H9 (cell line): ENCODE measurements around the gene CCDC33. TPM values are rescaled to one million over a fixed set of nuclear protein-coding genes. Genes with fewer than 3 reads are reported as not detected.

Experiments used
- DNase-seq: peaks from one replicate; pipeline ENCODE4 v3.0.0-alpha.2; 2017
- H2AFZ ChIP-seq: one replicate; pipeline ENCODE4 v1.6.1; 2013; ENCODE audit warnings: mild to moderate bottlenecking, low read length, control low read depth, moderate library complexity
- H2AK5ac ChIP-seq: 2 replicates; pipeline ENCODE4 v1.6.1; 2013; ENCODE audit warnings: low read length, control low read depth, mixed read lengths; ENCODE audit not compliant: insufficient read length
- H2BK120ac ChIP-seq: one replicate; pipeline ENCODE4 v1.6.1; 2013; ENCODE audit warnings: low read depth, mild to moderate bottlenecking, low read length, control low read depth, inconsistent platforms; ENCODE audit not compliant: poor library complexity, severe bottlenecking
- H2BK12ac ChIP-seq: 2 replicates; pipeline ENCODE4 v1.6.1; 2013; ENCODE audit warnings: low read length, control low read depth, mixed read lengths, low read depth; ENCODE audit not compliant: insufficient read length
- H2BK15ac ChIP-seq: 2 replicates; pipeline ENCODE4 v1.6.1; 2013; ENCODE audit warnings: low read depth, low read length, control low read depth
- H2BK20ac ChIP-seq: one replicate; pipeline ENCODE4 v1.6.1; 2013; ENCODE audit warnings: low read depth, mild to moderate bottlenecking, low read length, control low read depth, inconsistent platforms; ENCODE audit not compliant: poor library complexity, severe bottlenecking
- H2BK5ac ChIP-seq: 2 replicates; pipeline ENCODE4 v1.6.1; 2013; ENCODE audit warnings: low read length, control low read depth, mixed read lengths; ENCODE audit not compliant: insufficient read length
- H3K14ac ChIP-seq: 2 replicates; pipeline ENCODE4 v1.6.1; 2013; ENCODE audit warnings: low read length, control low read depth; ENCODE audit not compliant: insufficient read depth
- H3K18ac ChIP-seq: 2 replicates; pipeline ENCODE4 v1.6.1; 2013; ENCODE audit warnings: low read depth, mild to moderate bottlenecking, mixed read lengths, low read length, control low read depth; ENCODE audit not compliant: insufficient read length
- H3K23ac ChIP-seq: 2 replicates; pipeline ENCODE4 v1.6.1; 2013; ENCODE audit warnings: low read length, control low read depth, mixed read lengths, low read depth; ENCODE audit not compliant: insufficient read length
- H3K23me2 ChIP-seq: 2 replicates; pipeline ENCODE4 v1.6.1; 2013; ENCODE audit warnings: low read depth, mild to moderate bottlenecking, mixed read lengths, low read length, control low read depth; ENCODE audit not compliant: insufficient read length, poor library complexity, severe bottlenecking
- H3K27ac ChIP-seq: 2 replicates; pipeline ENCODE4 v1.5.1; 2013; ENCODE audit warnings: low read length, control low read depth, mixed read lengths, low read depth; ENCODE audit not compliant: insufficient read length
- H3K27me3 ChIP-seq: 2 replicates; pipeline ENCODE4 v1.6.1; 2013; ENCODE audit warnings: low read length, control low read depth, inconsistent platforms; ENCODE audit not compliant: insufficient read depth
- H3K4ac ChIP-seq: 2 replicates; pipeline ENCODE4 v1.6.1; 2013; ENCODE audit warnings: low read depth, mild to moderate bottlenecking, control low read depth, inconsistent platforms, low read length, moderate library complexity
- H3K4me1 ChIP-seq: 2 replicates; pipeline ENCODE4 v1.6.1; 2013; ENCODE audit warnings: low read length, control low read depth, inconsistent platforms; ENCODE audit not compliant: insufficient read depth
- H3K4me2 ChIP-seq: 2 replicates; pipeline ENCODE4 v1.6.1; 2013; ENCODE audit warnings: low read length, control low read depth, mixed read lengths; ENCODE audit not compliant: insufficient read length, insufficient read depth
- H3K56ac ChIP-seq: 2 replicates; pipeline ENCODE4 v1.6.1; 2013; ENCODE audit warnings: low read depth, mild to moderate bottlenecking, mixed read lengths, low read length, control low read depth; ENCODE audit not compliant: insufficient read length
- H3K79me1 ChIP-seq: 2 replicates; pipeline ENCODE4 v1.6.1; 2013; ENCODE audit warnings: low read depth, mild to moderate bottlenecking, moderate library complexity, low read length, control low read depth, inconsistent platforms; ENCODE audit not compliant: insufficient read depth, poor library complexity, severe bottlenecking
- H3K79me2 ChIP-seq: 2 replicates; pipeline ENCODE4 v1.6.1; 2013; ENCODE audit warnings: low read length, control low read depth, inconsistent platforms; ENCODE audit not compliant: insufficient read depth
- H3K9ac ChIP-seq: 2 replicates; pipeline ENCODE4 v1.6.1; 2013; ENCODE audit warnings: low read length, control low read depth, mixed read lengths; ENCODE audit not compliant: insufficient read length; ENCODE audit errors: extremely low read depth
- H3K9me3 ChIP-seq: one replicate; pipeline ENCODE4 v1.6.1; 2013; ENCODE audit warnings: low read depth, low read length, inconsistent platforms; ENCODE audit not compliant: control insufficient read depth
- H3T11ph ChIP-seq: one replicate; pipeline ENCODE4 v1.6.1; 2013; ENCODE audit warnings: mild to moderate bottlenecking, low read length, control low read depth, inconsistent platforms
- H4K20me1 ChIP-seq: one replicate; pipeline ENCODE4 v1.6.1; 2013; ENCODE audit not compliant: control insufficient read depth, insufficient read length, insufficient read depth
- H4K5ac ChIP-seq: 2 replicates; pipeline ENCODE4 v1.6.1; 2013; ENCODE audit warnings: low read depth, mild to moderate bottlenecking, mixed read lengths, low read length, control low read depth; ENCODE audit not compliant: insufficient read length
- H4K8ac ChIP-seq: replicated peaks from 2 replicates; pipeline ENCODE4 v1.6.1; 2013; ENCODE audit warnings: low read length, control low read depth, mixed read lengths, low read depth; ENCODE audit not compliant: insufficient read length
- H4K91ac ChIP-seq: 2 replicates; pipeline ENCODE4 v1.6.1; 2013; ENCODE audit warnings: low read depth, mild to moderate bottlenecking, moderate library complexity, mixed read lengths, low read length, control low read depth; ENCODE audit not compliant: insufficient read length
- H3K27ac Mint-ChIP-seq, 3 experiments: 2 replicates in 2 of 3; 3 replicates in 1 of 3; pipeline ENCODE4 v1.8.0; 2020 to 2021; ENCODE audit warnings: mixed read lengths in 3 of 3, mild to moderate bottlenecking in 1 of 3, moderate library complexity in 1 of 3
- H3K27me3 Mint-ChIP-seq: 2 replicates; pipeline ENCODE4 v1.8.0; 2021; ENCODE audit warnings: low read depth, mild to moderate bottlenecking, moderate library complexity, mixed read lengths
- H3K36me3 Mint-ChIP-seq, 3 experiments: 2 replicates in 2 of 3; 3 replicates in 1 of 3; pipeline ENCODE4 v1.8.0; 2020 to 2021; ENCODE audit warnings: low read depth in 3 of 3, mixed read lengths in 3 of 3; ENCODE audit not compliant: insufficient read depth in 1 of 3
- H3K4me1 Mint-ChIP-seq, 2 experiments: 2 replicates each; pipeline ENCODE4 v1.8.0; 2020; ENCODE audit warnings: mixed read lengths in 2 of 2
- H3K4me3 Mint-ChIP-seq, 2 experiments: 2 replicates in 1 of 2; 3 replicates in 1 of 2; pipeline ENCODE4 v1.8.0; 2020 to 2021; ENCODE audit warnings: mild to moderate bottlenecking in 2 of 2, mixed read lengths in 2 of 2, moderate library complexity in 1 of 2
- H3K9me3 Mint-ChIP-seq, 2 experiments: 2 replicates in 1 of 2; 3 replicates in 1 of 2; pipeline ENCODE4 v1.8.0; 2020; ENCODE audit warnings: mild to moderate bottlenecking in 2 of 2, mixed read lengths in 2 of 2, moderate library complexity in 1 of 2
- WGBS: extraction: QIAGEN DNeasy Blood & Tissue Kit; methylation state at CpG from one replicate; pipeline ENCODE4 v1.1.7; 2013; ENCODE audit warnings: missing lambda C conversion rate, low lambda C conversion rate, mixed read lengths; ENCODE audit not compliant: insufficient read length; ENCODE audit errors: extremely low coverage; 5-methylcytosine and 5-hydroxymethylcytosine counted together
- total RNA-seq: library from RNA; stranded (reverse); gene quantifications from 2 replicates; pipeline ENCODE4 v1.2.1, GENCODE V29; 2021
- TF ChIP-seq, protein P1 (sequence below): fragments of 200-600 bp; sonication (generic); conservative IDR thresholded peaks from 3 replicates; pipeline ENCODE4 v1.8.0; 2021; ENCODE audit warnings: antibody characterized with exemption, mild to moderate bottlenecking

The CCDC33 gene
- total RNA-seq, 1 experiment from 2014 or later: 4.6 TPM

DNA sequence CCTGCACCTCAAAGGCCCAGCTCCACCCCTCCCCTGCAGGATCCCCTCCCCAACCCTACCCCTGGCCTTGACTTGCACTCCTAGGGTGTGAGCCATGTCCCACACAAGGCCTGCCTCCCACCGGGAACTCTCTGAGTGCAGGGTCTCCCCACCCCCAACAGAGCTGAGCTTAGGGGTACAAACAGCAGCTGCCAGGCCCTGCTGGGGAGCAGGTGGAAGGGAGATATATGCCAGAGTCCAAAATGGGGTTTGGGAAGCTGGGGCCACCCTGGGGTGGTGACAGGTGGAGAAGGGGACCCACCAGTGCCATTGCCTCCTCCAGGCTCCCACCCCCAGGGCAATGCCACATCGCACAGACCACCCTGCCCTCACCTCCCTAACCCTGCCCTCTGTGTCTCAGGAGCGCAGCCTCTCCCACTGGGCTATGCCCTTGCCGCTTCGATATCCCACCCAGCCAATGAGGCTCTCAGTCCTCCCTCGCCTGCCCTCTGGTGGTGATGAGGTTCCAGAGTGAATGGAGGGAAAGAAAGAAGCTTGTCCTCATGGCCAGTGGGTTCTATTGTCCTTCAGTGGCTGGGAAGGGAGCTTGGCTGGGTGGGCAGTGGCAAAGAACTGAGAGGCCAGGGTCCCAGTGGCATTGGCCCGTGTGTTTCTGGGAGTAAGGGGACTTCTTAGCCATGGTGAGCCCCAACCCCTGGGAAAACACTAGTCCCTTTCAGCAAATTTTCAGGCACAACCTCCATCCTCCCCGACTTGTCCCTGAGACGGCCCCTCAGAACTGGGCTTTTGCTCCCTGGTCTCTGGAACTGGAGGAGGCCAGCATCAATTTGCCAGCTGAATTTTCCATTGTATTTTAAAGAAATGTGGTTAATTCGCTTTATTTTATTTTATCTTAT lies 84.5 kb downstream of the CCDC33 start:
- H4K20me1 ChIP-seq: no peaks in the 10 kb centered on the region
- H2BK120ac ChIP-seq: no peak overlapping the region
- Mint-ChIP-seq H3K4me3 (no peak overlapping the region; a peak in 1 of 5 replicates), H3K9me3 (no peaks in the 10 kb centered on the region), H3K27me3 (peaks cover 3% of the 10 kb centered on the region), H3K27ac (no peak overlapping the region; a peak in 1 of 7 replicates), H3K4me1 (peaks cover 18 to 43% of the 10 kb centered on the region in 2 experiments), H3K36me3 (no peaks in the 10 kb centered on the region; a peak in 1 of 7 replicates)
- H2BK5ac ChIP-seq: no peak overlapping the region
- TF ChIP-seq, protein P1, sequence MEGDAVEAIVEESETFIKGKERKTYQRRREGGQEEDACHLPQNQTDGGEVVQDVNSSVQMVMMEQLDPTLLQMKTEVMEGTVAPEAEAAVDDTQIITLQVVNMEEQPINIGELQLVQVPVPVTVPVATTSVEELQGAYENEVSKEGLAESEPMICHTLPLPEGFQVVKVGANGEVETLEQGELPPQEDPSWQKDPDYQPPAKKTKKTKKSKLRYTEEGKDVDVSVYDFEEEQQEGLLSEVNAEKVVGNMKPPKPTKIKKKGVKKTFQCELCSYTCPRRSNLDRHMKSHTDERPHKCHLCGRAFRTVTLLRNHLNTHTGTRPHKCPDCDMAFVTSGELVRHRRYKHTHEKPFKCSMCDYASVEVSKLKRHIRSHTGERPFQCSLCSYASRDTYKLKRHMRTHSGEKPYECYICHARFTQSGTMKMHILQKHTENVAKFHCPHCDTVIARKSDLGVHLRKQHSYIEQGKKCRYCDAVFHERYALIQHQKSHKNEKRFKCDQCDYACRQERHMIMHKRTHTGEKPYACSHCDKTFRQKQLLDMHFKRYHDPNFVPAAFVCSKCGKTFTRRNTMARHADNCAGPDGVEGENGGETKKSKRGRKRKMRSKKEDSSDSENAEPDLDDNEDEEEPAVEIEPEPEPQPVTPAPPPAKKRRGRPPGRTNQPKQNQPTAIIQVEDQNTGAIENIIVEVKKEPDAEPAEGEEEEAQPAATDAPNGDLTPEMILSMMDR: peak; percentile 69
- no peak overlapping the region for H3K27ac ChIP-seq
- H3K27me3 ChIP-seq: no peaks in the 10 kb centered on the region
- H3K23ac ChIP-seq: no peak overlapping the region
- H2AFZ ChIP-seq: no peak overlapping the region
- no peak overlapping the region for H3K4ac ChIP-seq
- no peaks in the 10 kb centered on the region; the same call in 1 of the 2 replicates for H3K4me1 ChIP-seq
- H3K9ac ChIP-seq: no peak overlapping the region
- H3T11ph ChIP-seq: no peak overlapping the region
- no peak overlapping the region for H2BK12ac ChIP-seq
- H3K23me2 ChIP-seq: no peaks in the 10 kb centered on the region
- no peak overlapping the region for H3K4me2 ChIP-seq
- no peak overlapping the region for H2BK15ac ChIP-seq
- no peaks in the 10 kb centered on the region for H3K9me3 ChIP-seq
- H4K5ac ChIP-seq: no peak overlapping the region
- H4K8ac ChIP-seq: no peak overlapping the region
- H2BK20ac ChIP-seq: no peak overlapping the region
- no CpG with 5 or more reads among the region's 10 CpGs for WGBS
- no peak overlapping the region for H3K56ac ChIP-seq
- no peak overlapping the region for H2AK5ac ChIP-seq
- no peaks in the 10 kb centered on the region for H3K79me2 ChIP-seq
- H4K91ac ChIP-seq: no peak overlapping the region
- H3K79me1 ChIP-seq: no peaks in the 10 kb centered on the region
- DNase-seq: peak; percentile 64
- no peak overlapping the region for H3K18ac ChIP-seq
- no peak overlapping the region for H3K14ac ChIP-seq
